ENCODE results near the gene FTH1.
"Not testable (repeated sequence)": the region's sequence is repeated elsewhere in the genome, so short reads cannot be mapped to it uniquely, and the experiment has no call there.

FTH1 gene

DNA sequence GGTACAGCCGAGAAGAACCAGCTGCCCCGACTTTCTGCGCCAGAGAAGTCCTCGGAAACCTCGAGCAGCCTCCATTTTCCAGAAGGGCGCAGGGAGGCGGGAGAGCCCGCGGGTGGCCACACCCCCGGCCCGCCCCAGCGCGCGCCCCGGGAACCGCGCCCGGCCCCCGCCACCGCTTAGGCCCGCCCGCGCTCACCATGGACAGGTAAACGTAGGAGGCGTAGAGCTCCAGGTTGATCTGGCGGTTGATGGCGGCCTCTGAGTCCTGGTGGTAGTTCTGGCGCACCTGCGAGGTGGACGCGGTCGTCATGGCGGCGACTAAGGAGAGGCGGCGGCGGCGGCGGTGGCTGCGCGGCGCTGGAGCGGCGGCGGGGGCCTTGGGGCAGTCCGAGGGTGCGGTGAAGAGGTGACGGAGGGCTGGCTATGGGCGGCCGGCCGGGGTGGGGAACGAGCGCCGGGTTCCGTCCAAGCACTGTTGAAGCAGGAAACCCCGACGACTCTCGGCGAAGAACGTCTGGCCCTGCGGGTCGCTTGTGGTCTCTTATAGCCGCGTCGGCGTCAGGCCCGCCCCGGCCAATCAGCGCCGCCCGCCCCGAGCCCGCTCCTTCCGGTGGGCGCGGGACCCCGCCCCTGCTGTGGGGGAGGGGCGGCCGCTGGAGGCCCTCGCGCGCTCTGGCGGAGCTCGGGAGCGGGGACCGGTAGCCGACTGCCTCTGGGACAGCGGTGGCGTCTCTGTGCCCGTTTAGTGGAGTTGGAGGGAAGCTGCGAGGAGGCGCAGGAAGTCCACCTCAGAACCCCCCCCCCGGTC, at the start of gene FTH1:
Gene FTH1, minus strand, starts transcription at position 519 of the 808 bp plus-strand sequence. Its CDS starts 209 bp downstream, at position 310.
- peak; percentile 81 for DNase-seq (ENCODE audit: low read depth)

DNA sequence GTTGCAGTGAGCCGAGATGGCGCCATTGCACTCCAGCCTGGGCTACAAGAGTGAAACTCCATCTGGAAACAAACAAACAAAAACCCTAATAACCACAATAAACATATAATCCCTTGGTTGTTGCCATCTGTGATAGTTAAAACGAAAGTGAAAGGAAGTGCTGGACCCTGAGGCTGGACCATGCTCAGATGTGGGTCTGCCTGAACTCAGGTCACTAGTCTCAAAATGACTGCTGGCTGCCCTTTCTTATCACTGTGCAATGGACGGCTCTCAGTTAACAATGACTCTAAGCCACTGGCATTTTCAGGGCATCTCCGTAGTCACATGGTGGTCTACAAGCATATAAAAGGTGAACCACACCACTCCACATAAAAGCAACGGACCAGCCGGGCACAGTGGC, 48.2 kb upstream of the FTH1 start:
- no peak for DNase-seq (ENCODE audit: low read depth)

DNA sequence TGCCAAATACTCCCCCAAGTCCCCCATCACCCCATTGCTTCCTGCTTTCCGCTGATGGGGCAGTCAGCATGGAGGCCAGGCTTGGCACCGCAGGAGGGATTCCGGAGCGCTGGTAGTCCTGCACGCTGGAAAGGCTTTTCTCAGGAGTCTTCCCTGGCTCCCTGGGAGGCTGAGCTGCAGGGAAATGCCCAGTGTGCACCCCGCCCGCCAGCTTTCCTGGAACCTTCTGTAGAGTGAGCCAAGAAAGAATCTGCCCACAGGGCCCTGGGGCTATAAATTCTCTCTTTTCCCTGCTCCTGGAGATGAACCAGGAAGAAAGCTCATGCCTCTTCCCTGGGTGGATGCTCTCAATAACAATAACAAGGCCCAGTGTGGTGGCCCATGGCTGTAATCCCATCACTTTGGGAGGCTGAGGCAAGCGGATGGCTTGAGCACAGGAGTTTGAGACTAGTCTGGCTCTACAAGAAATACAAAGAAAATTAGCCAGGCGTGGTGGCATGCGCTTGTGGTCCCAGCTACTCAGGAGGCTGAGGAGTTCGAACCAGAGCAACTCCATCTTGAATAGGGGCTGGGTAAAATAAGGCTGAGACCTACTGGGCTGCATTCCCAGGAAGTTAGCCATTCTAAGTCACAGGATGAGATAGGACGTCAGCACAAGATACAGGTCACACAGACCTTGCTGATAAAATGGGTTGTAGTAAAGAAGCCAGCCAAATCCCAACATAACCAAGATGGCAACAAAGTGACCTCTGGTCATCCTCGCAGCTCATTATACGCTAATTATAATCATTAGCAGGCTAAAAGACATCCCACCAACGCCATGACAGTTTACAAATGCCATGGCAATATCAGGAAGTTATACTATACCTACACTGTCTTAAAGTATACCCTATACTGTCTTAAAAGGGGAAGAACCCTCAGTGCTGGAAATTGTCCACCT, 46.4 kb upstream of the FTH1 start:
- no peak for DNase-seq (ENCODE audit: low read depth)

DNA sequence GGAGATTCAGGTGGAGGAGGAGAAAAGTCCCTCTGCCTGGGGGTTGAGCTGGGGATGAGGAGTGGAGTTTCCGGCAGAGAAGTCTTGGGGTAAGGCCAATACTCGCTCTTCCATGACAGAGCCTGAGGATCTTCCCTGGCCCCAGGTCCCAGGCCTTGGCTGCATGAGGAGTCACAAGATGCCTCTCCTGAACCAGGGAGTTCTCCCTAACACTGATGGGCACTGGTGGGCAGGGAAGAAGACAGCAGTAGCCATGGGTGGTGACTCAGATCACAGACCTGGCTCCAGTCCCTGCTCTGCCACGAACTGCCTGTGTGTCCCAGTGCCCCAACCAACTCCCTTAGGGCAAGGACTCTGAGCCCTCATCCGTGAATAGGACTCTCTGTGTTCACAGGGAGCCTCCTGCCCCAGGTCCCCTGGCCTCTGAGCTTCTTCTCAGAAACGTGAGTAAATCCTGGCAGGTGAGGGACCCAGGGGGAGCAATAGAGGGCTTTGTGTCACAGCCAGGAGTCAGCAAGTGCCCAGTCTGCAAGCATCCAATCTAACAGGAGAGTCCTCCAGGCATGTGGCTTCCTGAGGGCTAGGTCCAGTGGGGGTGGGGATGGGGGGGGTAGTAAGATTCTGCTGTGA, 45.5 kb upstream of the FTH1 start:
- DNase-seq (ENCODE audit: low read depth), result no peak

DNA sequence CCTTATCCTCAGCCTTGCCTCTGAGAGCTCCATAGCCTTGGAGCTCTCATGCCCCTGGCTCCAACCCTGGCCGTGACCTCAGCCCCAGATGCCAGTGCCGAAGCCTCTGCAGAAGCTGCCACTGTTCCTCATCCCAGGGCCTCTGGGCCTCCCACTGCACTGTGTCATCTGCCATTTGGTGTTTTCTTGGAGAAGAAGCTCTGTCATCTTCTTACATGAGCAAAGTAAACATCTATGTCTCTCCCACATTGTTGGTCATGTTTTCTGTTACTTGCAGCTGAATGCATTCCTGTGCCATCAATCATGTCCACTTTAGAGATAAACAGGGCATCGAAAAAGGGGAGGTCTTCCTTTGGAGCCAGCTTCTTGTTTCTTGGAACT, 45.0 kb upstream of the FTH1 start:
- DNase-seq (ENCODE audit: low read depth), result no peak

DNA sequence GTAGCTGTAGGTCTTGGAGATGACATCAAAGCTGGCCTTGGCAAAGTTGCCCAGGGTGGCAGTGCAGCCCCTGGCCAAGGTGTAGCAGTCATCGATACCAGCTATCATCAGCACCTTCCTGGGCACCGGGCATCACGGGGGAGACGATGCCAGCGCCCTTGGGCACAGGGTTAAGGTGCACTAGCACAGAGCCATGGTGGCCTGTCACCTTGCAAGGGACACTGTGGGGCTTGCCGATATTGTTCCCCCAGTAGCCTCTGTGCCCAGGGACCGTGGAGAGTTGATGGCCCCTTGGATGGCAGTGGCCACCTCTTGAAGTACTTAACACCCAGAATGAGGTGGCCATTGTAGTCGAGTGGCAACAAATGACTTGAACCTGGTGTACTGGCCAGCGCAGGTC, 44.4 kb upstream of the FTH1 start:
- DNase-seq (ENCODE audit: low read depth), result no peak

DNA sequence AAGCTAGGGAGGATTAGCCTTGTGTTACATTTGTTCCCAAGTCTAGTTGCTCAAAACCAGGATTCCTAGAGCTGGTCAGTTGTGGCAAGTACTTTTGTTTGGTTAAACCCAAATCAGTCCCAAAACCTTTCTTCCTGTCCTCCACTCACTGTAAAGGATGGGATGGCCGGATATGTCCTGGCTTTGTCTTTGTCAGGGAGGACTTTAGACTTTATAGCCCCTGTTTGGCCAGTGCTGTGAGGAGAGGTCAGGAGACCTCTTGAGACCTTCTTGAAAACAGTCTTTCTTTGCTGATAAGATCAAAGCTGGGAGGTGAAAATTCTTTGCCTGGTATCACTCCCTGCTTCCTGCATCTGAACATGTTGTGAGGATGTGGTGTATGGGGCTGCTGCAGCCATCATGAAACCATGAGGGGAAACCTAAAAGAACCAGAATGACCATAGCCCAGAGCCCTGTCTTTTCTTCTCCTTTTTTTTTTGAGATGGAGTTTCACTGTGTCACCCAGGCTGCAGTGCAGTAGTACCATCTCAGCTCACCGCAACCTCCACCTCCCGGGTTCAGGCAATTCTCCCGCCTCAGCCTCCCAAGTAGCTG, 43.6 kb upstream of the FTH1 start:
- DNase-seq (ENCODE audit: low read depth), result no peak

DNA sequence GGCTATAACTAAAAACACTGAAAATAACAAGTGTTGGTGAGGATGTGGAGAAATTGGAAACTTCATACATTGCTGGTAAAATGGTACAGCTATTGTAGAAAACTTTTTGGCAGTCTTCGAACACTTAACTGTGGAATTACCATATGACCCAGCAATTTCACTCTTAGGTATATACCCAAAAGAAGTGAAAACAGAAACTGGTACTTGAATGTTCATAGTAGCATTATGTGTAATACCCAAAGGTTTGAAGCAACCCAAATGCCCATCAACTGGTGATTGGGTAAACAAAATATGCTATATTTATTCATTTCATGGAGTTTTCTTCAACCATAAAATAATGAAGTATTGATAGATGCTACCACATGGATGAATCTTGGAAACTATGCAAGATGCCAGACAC, 40.8 kb upstream of the FTH1 start:
- no peak for DNase-seq (ENCODE audit: low read depth)

DNA sequence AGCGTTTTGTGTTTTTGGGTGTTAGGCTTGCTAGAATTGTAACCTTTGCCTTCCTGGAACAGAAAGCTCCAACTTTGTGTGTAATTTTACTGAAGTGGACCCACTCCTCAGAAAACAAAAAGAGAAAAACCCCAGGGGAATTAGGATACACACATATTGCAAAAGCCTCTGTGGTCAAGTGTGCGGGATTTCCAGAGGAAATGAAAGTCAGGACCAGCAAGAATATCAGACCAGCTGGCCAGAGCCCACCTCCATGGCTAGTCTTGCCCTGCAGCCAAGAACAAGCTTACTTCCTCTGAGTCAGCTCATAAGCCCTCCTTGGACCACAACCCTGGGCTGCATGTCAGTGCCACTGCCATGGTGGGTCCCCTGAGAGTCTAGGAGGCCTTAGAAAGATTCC, 37.0 kb upstream of the FTH1 start:
- no peak for DNase-seq (ENCODE audit: low read depth)

DNA sequence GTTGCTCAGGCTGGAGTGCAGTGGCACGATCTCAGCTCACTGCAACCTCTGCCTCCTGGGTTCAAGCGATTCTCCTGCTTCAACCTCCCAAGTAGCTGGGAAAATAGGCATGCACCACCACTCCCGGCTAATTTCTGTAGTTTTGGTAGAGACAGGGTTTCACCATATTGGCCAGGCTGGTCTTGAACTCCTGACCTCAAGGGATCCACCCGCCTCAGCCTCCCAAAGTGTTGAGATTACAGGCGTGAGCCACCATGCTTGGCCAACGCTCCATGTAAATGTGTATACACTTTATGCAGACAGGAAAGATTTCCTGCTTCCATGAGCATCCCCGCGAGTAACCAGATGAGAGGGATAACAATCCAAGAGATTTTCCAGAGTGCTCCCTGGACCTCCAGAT, 34.8 kb upstream of the FTH1 start:
- not testable (repeated sequence) for DNase-seq (ENCODE audit: low read depth)

DNA sequence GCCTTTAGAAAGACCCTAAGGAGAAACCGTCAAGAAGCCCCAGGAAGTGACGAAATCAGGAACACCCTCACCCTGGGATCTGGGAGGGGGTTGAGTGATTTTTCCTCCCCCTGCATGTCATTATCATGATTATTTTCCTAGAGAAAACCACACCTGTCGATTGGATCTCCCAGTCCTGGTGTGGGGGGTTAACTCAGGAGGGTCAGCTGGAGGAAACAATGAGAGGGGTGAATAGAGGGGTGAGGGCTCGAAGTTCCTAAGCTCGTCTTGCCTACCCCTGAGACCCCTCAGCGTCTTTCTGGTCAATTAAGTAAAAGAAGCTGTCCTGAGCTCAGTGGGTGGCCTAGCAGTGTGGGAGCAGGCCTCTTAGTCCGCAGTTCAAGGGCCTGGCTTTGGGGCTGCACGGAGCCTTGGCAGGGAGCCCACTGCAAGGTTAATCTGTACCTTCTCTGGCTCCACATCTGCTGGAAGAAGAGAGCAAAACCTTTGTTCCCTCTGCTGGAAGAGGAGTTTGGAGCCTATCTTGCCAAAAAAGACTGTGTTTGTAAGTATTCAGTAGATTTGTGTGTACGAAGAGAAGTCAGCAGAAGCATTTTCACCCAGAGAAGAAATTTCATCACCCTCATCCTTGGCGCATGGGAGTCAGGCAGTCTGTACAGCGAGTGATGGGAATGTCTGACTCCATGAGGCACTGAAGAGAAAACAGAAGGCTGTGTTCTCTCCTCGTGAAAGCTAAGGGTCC, 34.2 kb upstream of the FTH1 start:
- no peak for DNase-seq (ENCODE audit: low read depth)

DNA sequence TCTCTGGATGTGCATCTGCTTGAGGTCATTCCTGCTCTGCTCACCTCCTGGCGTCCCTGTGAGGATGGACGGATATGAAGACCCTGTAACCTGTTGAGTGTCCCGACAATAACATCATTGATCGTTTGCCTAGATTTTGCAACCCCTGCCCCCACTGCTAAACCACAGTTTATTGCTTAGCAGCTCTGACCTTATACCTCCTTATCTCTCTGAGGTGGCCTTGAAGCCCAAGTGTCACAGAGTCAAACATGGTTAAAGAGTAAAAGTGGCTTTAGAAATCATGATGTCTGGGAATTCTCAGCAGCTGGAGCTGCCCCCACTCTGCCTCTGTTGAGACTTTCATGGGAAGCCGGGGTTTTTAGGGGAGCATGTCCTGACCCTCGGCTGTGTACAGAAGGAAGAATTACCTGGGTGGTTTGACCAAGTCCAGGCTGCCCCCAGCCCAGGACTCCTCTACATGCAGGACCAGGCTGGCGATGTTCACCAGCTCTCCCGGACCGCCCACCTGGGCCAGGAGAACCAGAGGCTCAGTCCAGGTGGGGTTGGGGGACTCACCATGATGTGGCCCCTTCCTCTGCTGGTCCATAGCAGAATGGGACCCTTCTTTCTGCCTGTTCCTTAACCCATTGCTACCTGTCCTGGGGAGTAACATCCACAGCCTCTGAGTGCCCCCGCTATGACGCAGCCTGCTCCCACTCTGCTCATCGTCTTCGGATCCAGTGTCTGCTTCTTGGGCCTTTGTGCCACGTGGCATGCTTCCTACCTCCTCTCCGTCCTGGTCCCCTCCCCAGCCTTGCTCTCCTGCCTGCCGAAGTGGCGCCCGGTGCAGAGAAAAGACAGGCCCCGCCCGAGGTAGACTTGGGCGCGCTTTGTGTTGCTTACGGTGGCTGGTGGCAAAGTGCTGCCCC, 33.4 kb upstream of the FTH1 start:
- no peak for DNase-seq (ENCODE audit: low read depth)

DNA sequence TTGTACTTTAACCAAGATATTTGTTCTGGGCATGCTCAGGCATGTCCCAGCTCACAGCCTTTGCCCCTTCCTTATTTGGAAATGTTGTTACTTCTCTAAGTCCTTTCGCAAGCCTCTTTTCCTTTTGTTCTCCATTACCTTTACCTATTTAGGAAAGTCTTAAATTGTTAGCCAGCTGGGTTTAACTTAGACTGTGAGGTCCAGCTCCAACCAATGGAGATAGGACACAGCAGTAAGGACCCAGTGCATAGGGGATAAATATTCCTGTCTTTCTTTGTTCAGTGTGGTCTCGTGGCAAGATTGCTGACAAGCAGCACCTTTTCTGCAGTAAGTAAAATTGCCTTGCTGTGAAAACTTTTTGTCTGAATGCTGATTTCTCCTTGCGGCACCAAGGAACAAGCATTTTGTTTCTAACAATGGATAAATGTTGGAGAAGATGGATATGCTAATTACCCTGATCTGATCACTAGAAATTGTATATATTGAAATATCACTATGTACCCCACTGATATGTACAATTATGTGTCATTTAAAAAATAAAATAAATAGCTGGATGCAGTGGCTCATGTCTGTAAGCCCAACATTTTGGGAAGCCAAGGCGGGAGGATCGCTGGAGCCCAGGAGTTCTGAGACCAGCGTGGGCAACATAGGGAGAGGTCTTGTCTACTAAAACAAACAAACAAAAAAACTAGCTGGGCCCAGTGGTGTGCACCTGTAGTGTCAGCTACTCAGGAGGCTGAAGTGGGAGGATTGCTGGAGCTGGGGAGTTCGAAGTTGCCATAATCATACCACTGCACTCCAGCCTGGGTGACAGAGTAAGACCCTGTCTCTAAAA, 31.9 kb upstream of the FTH1 start:
- no peak for DNase-seq (ENCODE audit: low read depth)

DNA sequence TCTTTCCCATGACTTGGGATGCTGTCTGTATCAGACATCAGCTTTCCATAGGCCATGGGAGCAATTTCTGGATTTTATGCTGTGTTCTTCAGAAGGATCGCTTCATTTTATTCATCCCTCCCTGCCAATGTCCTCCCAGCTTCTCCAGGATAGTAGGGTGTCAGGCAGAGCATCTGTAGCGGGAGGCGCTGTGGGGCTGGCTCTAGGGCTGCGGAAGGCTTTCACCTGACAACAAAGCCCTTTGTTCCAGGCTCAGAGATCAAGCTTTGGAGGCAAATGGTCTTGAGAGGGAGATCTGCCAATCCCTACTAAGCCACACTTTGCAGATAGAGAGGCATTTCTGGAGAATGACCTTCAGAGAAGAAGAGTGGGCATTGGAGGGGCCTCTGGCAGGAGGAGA, 29.5 kb upstream of the FTH1 start:
- DNase-seq (ENCODE audit: low read depth), result no peak

DNA sequence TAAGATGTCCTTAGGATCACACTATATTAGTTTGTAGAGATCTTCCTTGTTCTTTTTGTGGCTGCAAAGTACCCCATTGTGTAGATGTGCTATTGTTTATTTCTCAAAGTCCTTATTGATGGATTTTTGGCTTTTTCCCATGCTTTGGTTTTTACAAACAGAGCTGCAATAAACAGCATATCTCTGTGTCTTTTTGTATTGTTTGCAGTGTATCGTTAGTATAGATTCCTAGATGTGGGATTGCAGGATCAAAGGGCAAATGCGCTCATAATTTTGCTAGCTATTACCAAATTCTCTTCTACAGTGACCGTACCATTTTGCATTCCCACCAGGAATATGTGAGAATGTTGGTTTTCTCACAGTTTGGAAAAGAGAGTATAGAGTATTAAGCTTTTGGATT, 27.5 kb upstream of the FTH1 start:
- DNase-seq (ENCODE audit: low read depth), result no peak

DNA sequence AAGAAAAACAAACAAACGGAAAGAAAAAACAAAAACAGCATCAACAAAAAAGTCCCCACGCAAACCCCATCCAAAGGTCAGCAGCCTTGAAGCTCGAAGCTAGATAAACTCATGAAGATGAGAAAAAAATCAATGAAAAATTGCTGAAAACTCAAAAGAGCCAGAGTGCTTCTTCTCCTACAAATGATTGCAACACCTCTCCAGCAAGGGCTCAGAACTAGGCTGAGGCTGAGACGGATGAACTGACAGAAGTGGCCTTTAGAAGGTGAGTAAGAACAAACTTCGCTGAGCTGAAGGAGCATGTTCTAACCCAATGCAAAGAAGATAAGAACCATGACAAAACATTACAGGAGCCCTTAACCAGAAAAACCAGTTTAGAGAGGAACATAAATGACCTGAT, 18.4 kb upstream of the FTH1 start:
- DNase-seq (ENCODE audit: low read depth), result no peak

DNA sequence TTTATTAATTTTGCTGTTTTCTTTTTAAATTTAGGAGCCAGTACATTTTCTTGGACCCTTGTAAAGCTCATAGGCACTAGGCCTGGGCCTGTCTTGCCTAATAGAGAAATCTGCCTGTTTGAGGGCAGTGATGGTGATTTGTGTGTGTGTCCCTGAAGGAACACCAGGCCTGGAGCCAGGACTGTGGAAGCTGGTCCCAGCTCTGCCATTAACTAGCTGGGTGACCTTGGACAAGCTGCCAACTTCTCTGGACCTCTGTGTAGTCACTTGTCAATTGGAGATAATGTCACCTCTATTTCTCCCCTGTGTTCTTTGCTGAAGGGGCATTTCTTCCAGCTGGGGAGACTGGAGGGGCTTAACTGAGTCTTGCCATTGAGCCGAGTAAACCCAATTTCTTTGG, 16.0 kb upstream of the FTH1 start:
- DNase-seq (ENCODE audit: low read depth), result no peak

DNA sequence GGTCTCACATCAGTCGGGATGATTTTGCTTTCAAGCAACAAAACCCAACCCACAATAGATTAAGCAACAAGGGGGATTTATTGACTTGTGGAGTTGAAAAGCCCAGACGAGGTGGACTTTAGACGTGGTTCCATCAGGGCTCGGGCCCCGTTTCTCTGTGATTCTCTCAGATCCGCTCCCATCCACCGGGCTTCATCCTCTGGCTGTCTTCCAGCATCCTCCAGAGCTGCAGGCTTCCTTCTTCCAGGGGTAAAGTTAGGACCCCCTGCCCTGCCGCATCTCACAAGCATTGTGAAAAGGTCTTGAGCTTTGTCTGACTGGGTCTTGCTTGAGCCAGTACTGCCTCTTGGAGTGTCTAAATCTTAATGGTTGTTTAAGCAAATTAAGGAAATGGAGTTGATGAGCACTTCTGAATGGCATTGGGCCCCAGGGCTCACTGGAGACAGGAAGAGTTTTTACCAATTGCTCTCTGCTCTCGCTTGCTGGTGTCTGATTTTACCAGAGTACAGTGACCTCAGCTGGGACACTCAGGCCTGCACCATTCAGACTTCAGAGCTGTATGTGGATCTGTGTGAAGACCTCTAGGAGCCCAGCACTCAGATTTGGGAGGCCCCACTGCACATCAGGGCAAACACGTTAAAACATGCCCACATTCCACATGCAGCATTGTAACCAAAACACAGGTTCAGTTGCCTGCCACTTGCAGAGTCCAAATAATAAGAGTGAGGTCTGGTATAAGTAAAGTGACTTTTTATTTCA, 13.5 kb upstream of the FTH1 start:
- DNase-seq (ENCODE audit: low read depth), result no peak
